Measurements from ENCODE around the gene TMTC2.

Gene TMTC2

DNA sequence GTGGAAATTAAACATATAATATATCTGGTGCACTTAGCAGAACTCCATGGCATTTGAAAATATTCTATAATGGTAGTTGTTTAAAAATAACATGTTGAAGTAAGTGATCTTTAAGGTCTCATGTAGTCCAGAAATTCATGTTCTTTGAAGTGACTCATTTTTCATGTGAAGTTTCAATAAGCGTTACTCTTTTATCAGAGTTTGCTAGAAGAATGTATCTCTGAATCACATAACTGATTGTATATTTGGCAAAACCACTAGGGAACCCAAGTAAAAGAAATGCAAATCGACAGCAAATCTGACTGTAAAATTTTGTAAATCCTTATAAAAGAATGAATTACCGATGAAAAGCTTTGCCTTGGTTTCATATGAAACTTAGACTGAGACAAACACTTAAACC lies 463.3 kb downstream of the TMTC2 start:
- Mint-ChIP-seq H3K4me1 (no peaks in the 10 kb centered on the region), H3K4me3 (no peak overlapping the region), H3K27ac (no peak overlapping the region), H3K9me3 (peaks cover 0 to 4% of the 10 kb centered on the region in 2 donors), H3K36me3 (no peaks in the 10 kb centered on the region), H3K27me3 (no peaks in the 10 kb centered on the region)
- DNase-seq (no peak), ATAC-seq (replicated peaks) (no peak)

DNA sequence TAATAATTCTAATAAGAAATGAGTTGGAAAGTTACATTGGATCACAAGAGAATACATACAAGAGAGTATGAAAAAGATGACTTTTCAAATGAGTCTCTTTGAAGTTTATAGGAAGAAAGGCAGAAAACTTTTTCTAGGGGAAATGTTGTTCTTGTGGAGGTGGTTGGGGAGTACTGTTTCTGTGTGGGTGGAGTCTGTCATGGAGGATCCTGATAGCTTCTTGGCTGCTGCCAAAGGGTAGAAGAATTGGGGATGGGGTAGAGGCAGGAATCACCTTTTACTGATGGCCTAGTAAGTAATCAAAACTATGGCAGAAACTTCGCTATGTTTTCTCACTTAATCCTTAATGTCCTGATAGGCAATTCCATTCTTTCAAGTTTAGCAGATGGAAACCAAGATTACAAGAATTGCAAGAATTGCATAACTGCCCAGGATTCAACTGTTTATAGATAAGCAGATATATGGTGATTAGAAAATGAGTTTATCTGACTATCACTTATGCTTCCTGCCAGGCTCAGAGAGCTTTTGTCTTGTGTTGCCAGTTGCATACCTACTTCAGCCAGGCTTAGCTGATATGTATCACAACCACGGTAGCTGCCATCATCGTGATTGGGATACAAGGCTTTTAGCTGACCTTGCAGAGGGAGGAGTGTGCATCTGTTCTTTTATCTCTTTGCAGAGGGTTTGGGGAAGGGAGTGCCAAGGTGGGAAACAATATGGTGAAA lies 463.9 kb downstream of the TMTC2 start:
- ATAC-seq (replicated peaks) (no peak), DNase-seq (no peak)
- H3K27ac Mint-ChIP-seq, result no peak overlapping the region
- no peak overlapping the region for H3K4me3 Mint-ChIP-seq
- H3K9me3 Mint-ChIP-seq, result peaks cover 0 to 7% of the 10 kb centered on the region in 2 donors
- no peaks in the 10 kb centered on the region for H3K27me3 Mint-ChIP-seq
- H3K4me1 Mint-ChIP-seq, result no peaks in the 10 kb centered on the region
- H3K36me3 Mint-ChIP-seq, result no peaks in the 10 kb centered on the region

DNA sequence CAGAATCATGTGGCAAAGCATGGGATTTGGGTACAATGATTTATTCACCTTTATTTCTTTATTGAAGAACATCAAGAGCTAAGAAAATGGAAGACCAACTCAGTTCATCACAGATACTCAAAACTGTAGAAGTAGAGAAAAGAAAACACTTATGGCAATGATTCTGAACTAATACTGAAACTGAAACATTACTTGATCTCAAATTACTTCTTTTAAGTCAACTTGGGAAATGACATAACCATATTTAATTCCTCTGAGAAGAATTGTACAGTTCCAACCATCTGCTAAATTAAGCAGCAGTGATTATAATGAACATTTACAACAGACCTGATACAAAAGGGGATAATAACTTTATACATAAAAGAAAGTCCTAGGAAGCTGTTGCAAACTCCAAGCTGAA lies 466.5 kb downstream of the TMTC2 start:
- no peak overlapping the region for H3K4me3 Mint-ChIP-seq
- DNase-seq (no peak), ATAC-seq (replicated peaks) (no peak)
- H3K36me3 Mint-ChIP-seq, result no peaks in the 10 kb centered on the region
- no peak overlapping the region for H3K27ac Mint-ChIP-seq
- peaks cover 0 to 5% of the 10 kb centered on the region in 2 donors for H3K9me3 Mint-ChIP-seq
- no peaks in the 10 kb centered on the region for H3K27me3 Mint-ChIP-seq
- H3K4me1 Mint-ChIP-seq, result no peaks in the 10 kb centered on the region

- Mint-ChIP-seq H3K9me3 (peaks cover 0 to 8% of the 10 kb centered on the region in 2 donors), H3K4me3 (no peak overlapping the region), H3K36me3 (no peaks in the 10 kb centered on the region), H3K4me1 (no peaks in the 10 kb centered on the region), H3K27me3 (no peaks in the 10 kb centered on the region), H3K27ac (no peak overlapping the region)
- no peak for ATAC-seq (replicated peaks)
- no peak for DNase-seq
Observed at GRCh38 chr12:83156815-83157214, 470.1 kb downstream of the TMTC2 start.

GRCh38 chr12:83157604-83158003 lies 470.9 kb downstream of the TMTC2 start:
- no peaks in the 10 kb centered on the region for H3K27me3 Mint-ChIP-seq
- no peak for DNase-seq
- no peak overlapping the region for H3K27ac Mint-ChIP-seq
- H3K36me3 Mint-ChIP-seq, result no peaks in the 10 kb centered on the region
- peaks cover 0 to 8% of the 10 kb centered on the region in 2 donors for H3K9me3 Mint-ChIP-seq
- no peak for ATAC-seq (replicated peaks)
- H3K4me3 Mint-ChIP-seq, result no peak overlapping the region
- H3K4me1 Mint-ChIP-seq, result no peaks in the 10 kb centered on the region

DNA sequence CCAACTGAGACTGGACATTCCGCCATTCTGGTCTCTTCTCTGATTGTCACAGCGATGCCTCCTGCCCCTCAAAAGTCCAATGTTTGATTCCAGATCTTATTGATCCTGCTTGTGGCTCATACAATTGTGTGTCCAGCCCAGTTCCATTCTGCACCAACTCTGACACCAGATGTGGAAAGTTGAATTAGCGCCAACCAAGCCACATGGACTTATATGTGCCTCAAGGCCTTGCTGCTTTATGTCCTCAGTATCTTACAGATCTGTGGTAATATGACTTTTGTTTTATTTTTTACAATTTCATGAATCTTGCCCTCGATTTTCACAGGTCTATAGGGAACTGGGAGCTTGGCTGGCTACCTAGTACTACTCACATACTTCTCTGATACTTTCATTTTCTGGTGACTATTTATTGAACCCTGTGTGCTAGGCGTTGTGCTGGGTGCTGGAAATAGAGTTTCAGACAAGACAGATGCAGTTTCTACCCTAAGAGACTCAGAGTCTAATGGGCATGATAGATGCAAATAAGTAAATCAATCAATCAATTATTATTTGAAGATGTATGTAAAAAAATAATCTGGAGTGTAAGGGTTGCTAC lies 472.0 kb downstream of the TMTC2 start:
- no peak for DNase-seq
- Mint-ChIP-seq H3K4me3 (no peak overlapping the region), H3K27ac (no peak overlapping the region), H3K4me1 (no peaks in the 10 kb centered on the region), H3K36me3 (no peaks in the 10 kb centered on the region), H3K9me3 (peaks cover 0 to 8% of the 10 kb centered on the region in 2 donors), H3K27me3 (no peaks in the 10 kb centered on the region)
- ATAC-seq (replicated peaks), result no peak

GRCh38 chr12:83161456-83161855 lies 474.8 kb downstream of the TMTC2 start:
- Mint-ChIP-seq H3K36me3 (no peaks in the 10 kb centered on the region), H3K4me3 (no peak overlapping the region), H3K27ac (no peak overlapping the region), H3K4me1 (no peaks in the 10 kb centered on the region), H3K9me3 (peaks cover 0 to 6% of the 10 kb centered on the region in 2 donors), H3K27me3 (no peaks in the 10 kb centered on the region)
- ATAC-seq (replicated peaks), result no peak
- no peak for DNase-seq

GRCh38 chr12:83168751-83169150 lies 482.0 kb downstream of the TMTC2 start:
- H3K4me3 Mint-ChIP-seq, result no peak overlapping the region
- no peak overlapping the region for H3K27ac Mint-ChIP-seq
- DNase-seq, result no peak
- no peaks in the 10 kb centered on the region for H3K4me1 Mint-ChIP-seq
- no peaks in the 10 kb centered on the region for H3K27me3 Mint-ChIP-seq
- peaks cover 1 to 4% of the 10 kb centered on the region in 2 donors for H3K9me3 Mint-ChIP-seq
- H3K36me3 Mint-ChIP-seq, result no peaks in the 10 kb centered on the region
- no peak for ATAC-seq (replicated peaks)

- no peaks in the 10 kb centered on the region for H3K27me3 Mint-ChIP-seq
- DNase-seq, result no peak
- H3K4me3 Mint-ChIP-seq, result no peak overlapping the region
- no peak for ATAC-seq (replicated peaks)
- H3K36me3 Mint-ChIP-seq, result no peaks in the 10 kb centered on the region
- H3K4me1 Mint-ChIP-seq, result no peaks in the 10 kb centered on the region
- peaks cover 1 to 4% of the 10 kb centered on the region in 2 donors for H3K9me3 Mint-ChIP-seq
- H3K27ac Mint-ChIP-seq, result no peak overlapping the region
Observed at GRCh38 chr12:83172441-83172840, 485.7 kb downstream of the TMTC2 start.

- no peak overlapping the region for H3K4me3 Mint-ChIP-seq
- ATAC-seq (replicated peaks), result no peak
- no peaks in the 10 kb centered on the region for H3K27me3 Mint-ChIP-seq
- peaks cover 1 to 4% of the 10 kb centered on the region in 2 donors for H3K9me3 Mint-ChIP-seq
- H3K4me1 Mint-ChIP-seq, result no peaks in the 10 kb centered on the region
- DNase-seq, result no peak
- H3K27ac Mint-ChIP-seq, result no peak overlapping the region
- no peaks in the 10 kb centered on the region for H3K36me3 Mint-ChIP-seq
Observed at GRCh38 chr12:83172866-83173649, 486.4 kb downstream of the TMTC2 start.

DNA sequence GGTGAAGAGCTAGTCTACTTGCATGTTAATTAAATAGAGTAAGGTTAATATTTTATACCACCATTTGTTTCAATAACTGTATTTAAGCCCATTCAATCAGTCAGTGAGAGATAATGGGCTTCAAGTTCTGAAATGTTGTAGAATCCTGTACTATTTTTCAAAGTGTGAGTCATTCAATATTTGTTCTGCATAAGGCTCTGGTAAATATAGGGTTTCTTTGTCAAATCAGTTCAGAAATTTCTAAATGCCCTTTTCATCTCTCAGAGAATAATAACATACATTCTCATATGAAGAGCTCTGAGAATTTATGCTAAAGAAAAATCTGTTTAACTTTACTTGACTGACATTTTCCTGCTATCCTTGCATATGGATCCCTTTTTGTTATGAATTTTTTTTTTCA lies 493.3 kb downstream of the TMTC2 start:
- ATAC-seq (replicated peaks) (no peak), DNase-seq (no peak)
- Mint-ChIP-seq H3K4me1 (no peaks in the 10 kb centered on the region), H3K9me3 (peaks cover 0 to 5% of the 10 kb centered on the region in 2 donors), H3K27me3 (no peaks in the 10 kb centered on the region), H3K36me3 (no peaks in the 10 kb centered on the region), H3K4me3 (no peak overlapping the region), H3K27ac (no peak overlapping the region)

- H3K9me3 Mint-ChIP-seq, result peaks cover 0 to 5% of the 10 kb centered on the region in 2 donors
- no peaks in the 10 kb centered on the region for H3K36me3 Mint-ChIP-seq
- no peaks in the 10 kb centered on the region for H3K27me3 Mint-ChIP-seq
- H3K4me3 Mint-ChIP-seq, result no peak overlapping the region
- no peak overlapping the region for H3K27ac Mint-ChIP-seq
- DNase-seq (no peak), ATAC-seq (replicated peaks) (no peak)
- H3K4me1 Mint-ChIP-seq, result no peaks in the 10 kb centered on the region
Observed at GRCh38 chr12:83181074-83181473, 494.4 kb downstream of the TMTC2 start.

DNA sequence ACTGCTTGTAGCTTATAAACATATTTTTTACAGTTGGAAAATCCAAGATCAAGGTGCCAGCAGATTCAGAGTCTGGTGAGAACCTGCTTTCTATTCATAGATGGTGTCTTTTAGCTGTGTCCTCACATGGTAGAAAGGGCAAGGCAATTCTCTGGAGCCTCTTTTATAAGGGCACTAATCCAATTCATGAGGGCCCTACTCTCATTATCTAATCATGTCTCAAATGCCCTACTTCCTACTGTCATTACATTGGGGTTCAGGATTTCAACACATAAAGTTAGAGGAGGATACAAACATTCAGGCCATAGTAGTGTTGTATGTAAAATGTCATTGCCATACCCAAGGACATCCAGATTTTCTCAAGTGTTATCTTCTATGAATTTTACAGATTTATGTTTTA lies 496.4 kb downstream of the TMTC2 start:
- Mint-ChIP-seq H3K4me3 (no peak overlapping the region), H3K27me3 (no peaks in the 10 kb centered on the region)

More for the DNA sequence above, 496.4 kb downstream of the TMTC2 start:
- peaks cover 0 to 5% of the 10 kb centered on the region in 2 donors for H3K9me3 Mint-ChIP-seq
- no peak for DNase-seq
- no peaks in the 10 kb centered on the region for H3K36me3 Mint-ChIP-seq
- H3K4me1 Mint-ChIP-seq, result no peaks in the 10 kb centered on the region
- no peak overlapping the region for H3K27ac Mint-ChIP-seq
- no peak for ATAC-seq (replicated peaks)

All from stimulated activated naive B cell treated with anti-CD40 and anti-IgM and Interleukin-4, amounts not matched to agents 10 μg/mL and 1 μg/mL and 100 μg/mL, for 72 hours (primary cell).